GM23338 (cell line): Measurements from ENCODE around the gene ZNF511. TPM values are rescaled to one million over a fixed set of nuclear protein-coding genes. Genes with fewer than 3 reads are reported as not detected.

Experiments
- ATAC-seq: fragments of 200-7000 bp; cut with Tn5 transposase; 3 replicates; pipeline ENCODE4 v1.9.1; 2020
- DNase-seq: peaks from one replicate; pipeline ENCODE4 v3.0.0-alpha.2; 2015; ENCODE audit warnings: low spot score
- H2AFZ ChIP-seq: fragments of 200-600 bp; sonication (generic); 2 replicates; pipeline ENCODE4 v1.8.0; 2016; ENCODE audit warnings: antibody characterized with exemption, mild to moderate bottlenecking, moderate library complexity
- H3F3A ChIP-seq: fragments of 200-600 bp; sonication (generic); replicated peaks from 2 replicates; pipeline ENCODE4 v1.8.0; 2017; ENCODE audit warnings: antibody characterized with exemption, mixed run types, low read depth
- H3K27ac ChIP-seq: fragments of 200-600 bp; sonication (generic); 2 replicates; pipeline ENCODE4 v1.6.1; 2016; ENCODE audit warnings: low read depth
- H3K27me3 ChIP-seq: fragments of 200-600 bp; sonication (generic); 2 replicates; pipeline ENCODE4 v1.8.0; 2016; ENCODE audit warnings: mild to moderate bottlenecking, mixed run types, moderate library complexity; ENCODE audit not compliant: insufficient read depth
- H3K36me3 ChIP-seq: fragments of 200-600 bp; sonication (generic); 2 replicates; pipeline ENCODE4 v1.8.0; 2016; ENCODE audit warnings: mild to moderate bottlenecking; ENCODE audit not compliant: insufficient read depth
- H3K4me1 ChIP-seq: fragments of 200-600 bp; sonication (generic); 2 replicates; pipeline ENCODE4 v1.8.0; 2016; ENCODE audit warnings: mild to moderate bottlenecking, moderate library complexity; ENCODE audit not compliant: insufficient read depth
- H3K4me2 ChIP-seq: fragments of 200-600 bp; sonication (generic); 2 replicates; pipeline ENCODE4 v1.7.1; 2017; ENCODE audit warnings: mixed run types
- H3K4me3 ChIP-seq: fragments of 200-600 bp; sonication (generic); 2 replicates; pipeline ENCODE4 v1.6.1; 2016; ENCODE audit warnings: mixed run types
- H3K79me2 ChIP-seq: fragments of 200-600 bp; sonication (generic); replicated peaks from 2 replicates; pipeline ENCODE4 v1.8.0; 2017; ENCODE audit warnings: mild to moderate bottlenecking; ENCODE audit not compliant: insufficient read depth
- H3K9me2 ChIP-seq: fragments of 200-600 bp; sonication (generic); 2 replicates; pipeline ENCODE4 v1.8.0; 2017; ENCODE audit not compliant: insufficient read depth
- H4K20me1 ChIP-seq: fragments of 200-600 bp; sonication (generic); replicated peaks from 2 replicates; pipeline ENCODE4 v1.8.0; 2017; ENCODE audit warnings: mild to moderate bottlenecking; ENCODE audit not compliant: insufficient read depth
- H3K27ac Mint-ChIP-seq: 2 replicates; pipeline ENCODE4 v1.8.0; 2020; ENCODE audit warnings: inconsistent platforms, mild to moderate bottlenecking, moderate library complexity, mixed read lengths
- H3K27me3 Mint-ChIP-seq: 3 replicates; pipeline ENCODE4 v1.8.0; 2022; ENCODE audit warnings: low read depth, mild to moderate bottlenecking, moderate library complexity, mixed read lengths, inconsistent platforms; ENCODE audit not compliant: insufficient read depth, poor library complexity
- H3K36me3 Mint-ChIP-seq: 3 replicates; pipeline ENCODE4 v1.8.0; 2021; ENCODE audit warnings: low read depth, mild to moderate bottlenecking, inconsistent platforms, moderate library complexity, mixed read lengths
- H3K4me1 Mint-ChIP-seq: 3 replicates; pipeline ENCODE4 v1.8.0; 2020; ENCODE audit warnings: mild to moderate bottlenecking, inconsistent platforms, mixed read lengths
- H3K4me3 Mint-ChIP-seq: 3 replicates; pipeline ENCODE4 v1.8.0; 2021; ENCODE audit warnings: moderate library complexity, mild to moderate bottlenecking, inconsistent platforms, mixed read lengths
- H3K9me3 Mint-ChIP-seq: 3 replicates; pipeline ENCODE4 v1.8.0; 2020; ENCODE audit warnings: moderate library complexity, mild to moderate bottlenecking, inconsistent platforms, mixed read lengths
- CREB1 ChIP-seq: fragments of 250-450 bp; sonication (Bioruptor Pico); IDR thresholded peaks from 2 replicates; pipeline ENCODE4 v1.5.0; 2020; ENCODE audit warnings: low read depth, mild to moderate bottlenecking, moderate library complexity
- CTCF ChIP-seq, 2 experiments: fragments of 200-600 bp in 1 of 2; sonication (generic) in 1 of 2; conservative IDR thresholded peaks; 2 replicates each; pipeline versions ENCODE4 v1.5.1 to v1.6.1; 2016 to 2017; ENCODE audit warnings: antibody characterized with exemption in 2 of 2, low read depth in 2 of 2, mild to moderate bottlenecking in 2 of 2, moderate library complexity in 1 of 2
- EZH2 ChIP-seq: fragments of 200-600 bp; sonication (generic); IDR thresholded peaks from one replicate; pipeline ENCODE4 v1.8.0; 2017; ENCODE audit warnings: antibody characterized with exemption, mild to moderate bottlenecking, low read depth; ENCODE audit not compliant: unreplicated experiment
- JUNB ChIP-seq: IDR thresholded peaks from one replicate; pipeline ENCODE4 v1.6.1; 2016; ENCODE audit warnings: antibody characterized with exemption; ENCODE audit not compliant: unreplicated experiment
- POLR2AphosphoS5 ChIP-seq: IDR thresholded peaks from 2 replicates; pipeline ENCODE4 v1.6.1; 2016; ENCODE audit warnings: antibody characterized with exemption, low read depth
- REST ChIP-seq: IDR thresholded peaks from one replicate; pipeline ENCODE4 v1.6.1; 2018; ENCODE audit warnings: antibody characterized with exemption; ENCODE audit not compliant: unreplicated experiment
- STAT1 ChIP-seq: IDR thresholded peaks from one replicate; pipeline ENCODE4 v1.6.1; 2016; ENCODE audit warnings: antibody characterized with exemption; ENCODE audit not compliant: unreplicated experiment
- ZNF114 ChIP-seq: fragments of 250-450 bp; sonication (Bioruptor Pico); IDR thresholded peaks from 2 replicates; pipeline ENCODE4 v1.5.0; 2020; ENCODE audit warnings: mild to moderate bottlenecking, moderate library complexity
- ZNF331 ChIP-seq: fragments of 250-450 bp; sonication (Bioruptor Pico); IDR thresholded peaks from 2 replicates; pipeline ENCODE4 v1.5.0; 2020; ENCODE audit warnings: low read depth, mild to moderate bottlenecking, moderate library complexity
- ZNF462 ChIP-seq: fragments of 250-450 bp; sonication (Bioruptor Pico); IDR thresholded peaks from 2 replicates; pipeline ENCODE4 v1.5.0; 2020; ENCODE audit warnings: mild to moderate bottlenecking, moderate library complexity
- polyA plus RNA-seq: library from polyadenylated mRNA; unstranded; fragments of >200 nt; fragmentation: Nextera tagmentation; extraction: Ambion mirVana; gene quantifications from 2 replicates; pipeline ENCODE4 v1.2.1, GENCODE V29; 2016
- total RNA-seq: library from RNA; depleted of rRNA; stranded (reverse); fragments of >200 nt; shearing (Covaris generic); gene quantifications from 2 replicates; pipeline ENCODE4 v1.2.3, GENCODE V29; 2014

ZNF511 gene
- total and polyA plus RNA-seq, 2 experiments from 2014 or later, result 41.3 to 104 TPM

- Histone ChIP-seq H3K27me3 (no peaks in the 10 kb centered on the region), H3K27ac (no peak overlapping the region), H3K36me3 (peaks cover 19% of the 10 kb centered on the region; the same call in 1 of the 2 replicates), H3F3A (0 out of 2 replicates have a peak, but pooled peaks cover 6% of the 10 kb centered on the region), H3K9me2 (no peaks in the 10 kb centered on the region), H3K79me2 (no peaks in the 10 kb centered on the region), H2AFZ (no peak overlapping the region), H3K4me2 (no peak overlapping the region), H3K4me1 (no peaks in the 10 kb centered on the region), H4K20me1 (no peaks in the 10 kb centered on the region; the same call in 1 of the 2 replicates), H3K4me3 (no peak overlapping the region)
- Mint-ChIP-seq H3K4me1 (no peaks in the 10 kb centered on the region), H3K4me3 (no peak overlapping the region), H3K9me3 (no peaks in the 10 kb centered on the region), H3K27me3 (peaks cover 6% of the 10 kb centered on the region), H3K36me3 (peaks cover 54% of the 10 kb centered on the region), H3K27ac (no peak overlapping the region)
- TF ChIP-seq ZNF114 (CRISPR knock-in tag) (no peak), POLR2AphosphoS5 (no peak), REST (no peak), CTCF (conservative IDR thresholded peaks at IDR 0.05; ENCODE audit: low read depth in 2 of 2) (no peak), STAT1 (no peak), CREB1 (CRISPR knock-in tag) (no peak), EZH2 (no peak), JUNB (no peak), ZNF462 (CRISPR knock-in tag) (no peak), ZNF331 (CRISPR knock-in tag) (no peak)
- no peak for ATAC-seq
- DNase-seq, result no peak
Observed at GRCh38 chr10:133283931-133284330, 24.8 kb upstream of the ZNF511 start.
